Tibial nerve (tissue), 4 donors: Measurements from ENCODE around the gene MAST1. TPM values are rescaled to one million over a fixed set of nuclear protein-coding genes. Genes with fewer than 3 reads are reported as not detected.

Experiments used
- DNase-seq, 2 donors: peaks; one replicate each; pipeline ENCODE4 v3.0.0-alpha.2; 2019; ENCODE audit warnings: low spot score in 2 of 2
- H3K27ac ChIP-seq, 4 donors: fragments of 200-600 bp; sonication (generic) in 3 of 4; one replicate each; pipeline ENCODE4 v1.5.1; 2017 to 2019; ENCODE audit warnings: mild to moderate bottlenecking in 1 of 4
- H3K27me3 ChIP-seq, 2 donors: fragments of 200-600 bp; sonication (generic) in 1 of 2; one replicate each; pipeline versions ENCODE4 v1.5.1 to v1.6.0; 2017 to 2019
- H3K36me3 ChIP-seq, 3 donors: fragments of 200-600 bp; sonication (generic); one replicate each; pipeline ENCODE4 v1.5.1; 2018 to 2019
- H3K4me1 ChIP-seq, 4 donors: fragments of 200-600 bp; sonication (generic) in 3 of 4; one replicate each; pipeline ENCODE4 v1.5.1; 2017 to 2019
- H3K4me3 ChIP-seq, 4 donors: fragments of 200-600 bp; sonication (generic) in 3 of 4; one replicate each; pipeline ENCODE4 v1.5.1; 2017 to 2019; ENCODE audit warnings: mild to moderate bottlenecking in 1 of 4, moderate library complexity in 1 of 4
- H3K9me3 ChIP-seq, 4 donors: fragments of 200-600 bp; sonication (generic) in 3 of 4; one replicate each; pipeline ENCODE4 v1.5.1; 2017 to 2019
- EP300 ChIP-seq, 2 donors: sonication (generic); formaldehyde crosslinking; IDR thresholded peaks; one replicate each; pipeline ENCODE4 v1.6.1; 2017; ENCODE audit warnings: antibody characterized with exemption in 2 of 2, mild to moderate bottlenecking in 1 of 2
- POLR2A ChIP-seq, 2 donors: fragments of 450-650 bp; IDR thresholded peaks; one replicate each; pipeline ENCODE4 v1.6.1; 2017; ENCODE audit warnings: antibody characterized with exemption in 2 of 2, mild to moderate bottlenecking in 2 of 2, moderate library complexity in 2 of 2
- WGBS, 2 donors: methylation state at CpG; one replicate each; pipeline ENCODE4 v1.1.5; 2018; 5-methylcytosine and 5-hydroxymethylcytosine counted together
- total RNA-seq, 4 donors: library from RNA; depleted of rRNA; stranded (reverse); fragments of >200 nt; gene quantifications; one replicate each; pipeline ENCODE4 v1.1.0, GENCODE V29; 2016
- TF ChIP-seq, protein P1 (sequence below), 5 experiments: fragments of 200-600 bp in 3 of 5; fragments of 450-650 bp in 2 of 5; sonication (generic) in 3 of 5; IDR thresholded peaks; one replicate each; pipeline ENCODE4 v1.5.1; 2016 to 2019; ENCODE audit warnings: antibody characterized with exemption in 5 of 5, mild to moderate bottlenecking in 3 of 5, moderate library complexity in 2 of 5

MAST1 gene
- total RNA-seq, result not detected

DNA sequence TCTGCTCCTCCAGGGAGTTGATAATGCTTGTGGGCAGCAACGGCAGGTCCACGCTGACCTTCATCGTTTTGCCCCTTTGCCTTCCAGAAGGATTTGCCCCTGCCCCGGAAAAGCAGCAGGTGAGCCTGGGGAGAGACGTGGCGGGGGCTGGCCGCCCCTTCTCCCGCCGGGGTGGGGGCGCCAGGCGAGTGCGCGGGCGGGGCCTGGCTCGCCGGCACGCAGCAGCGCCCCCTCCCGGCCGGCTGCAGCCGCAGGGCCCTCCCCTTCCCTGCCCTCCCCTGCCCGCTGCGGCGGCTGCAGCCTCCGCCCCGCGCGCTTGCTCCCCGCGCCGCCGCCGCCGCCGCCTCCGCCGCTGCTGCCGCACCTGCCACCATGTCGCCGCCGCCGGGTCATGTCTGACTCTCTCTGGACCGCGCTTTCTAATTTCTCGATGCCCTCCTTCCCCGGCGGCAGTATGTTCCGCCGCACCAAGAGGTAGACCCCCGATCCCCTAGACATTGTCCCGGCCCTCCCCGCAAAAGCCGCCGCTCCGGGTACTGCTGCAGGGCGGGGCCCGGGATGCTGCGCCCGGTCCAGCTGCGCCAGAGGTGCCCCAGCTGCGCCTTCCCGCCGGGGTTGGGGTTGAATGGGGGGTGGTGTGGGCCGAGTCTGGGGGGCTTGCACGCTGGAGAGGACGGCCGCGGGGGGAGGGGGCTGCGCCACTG, at the start of gene MAST1:
MAST1 (plus strand) TSS at position 334 of the 704 bp plus-strand sequence; CDS start at position 392, 58 bp downstream.
- peaks cover 0 to 42% (median 16%) of the 10 kb centered on the region in 4 donors for H3K4me1 ChIP-seq
- WGBS, 2 donors, result 1% methylated on average over 37 to 40 of the region's 69 CpGs
- TF ChIP-seq EP300 (IDR thresholded peaks at IDR 0.05) (no peak), POLR2A (IDR thresholded peaks at IDR 0.05) (no peak)
- TF ChIP-seq, protein P1, sequence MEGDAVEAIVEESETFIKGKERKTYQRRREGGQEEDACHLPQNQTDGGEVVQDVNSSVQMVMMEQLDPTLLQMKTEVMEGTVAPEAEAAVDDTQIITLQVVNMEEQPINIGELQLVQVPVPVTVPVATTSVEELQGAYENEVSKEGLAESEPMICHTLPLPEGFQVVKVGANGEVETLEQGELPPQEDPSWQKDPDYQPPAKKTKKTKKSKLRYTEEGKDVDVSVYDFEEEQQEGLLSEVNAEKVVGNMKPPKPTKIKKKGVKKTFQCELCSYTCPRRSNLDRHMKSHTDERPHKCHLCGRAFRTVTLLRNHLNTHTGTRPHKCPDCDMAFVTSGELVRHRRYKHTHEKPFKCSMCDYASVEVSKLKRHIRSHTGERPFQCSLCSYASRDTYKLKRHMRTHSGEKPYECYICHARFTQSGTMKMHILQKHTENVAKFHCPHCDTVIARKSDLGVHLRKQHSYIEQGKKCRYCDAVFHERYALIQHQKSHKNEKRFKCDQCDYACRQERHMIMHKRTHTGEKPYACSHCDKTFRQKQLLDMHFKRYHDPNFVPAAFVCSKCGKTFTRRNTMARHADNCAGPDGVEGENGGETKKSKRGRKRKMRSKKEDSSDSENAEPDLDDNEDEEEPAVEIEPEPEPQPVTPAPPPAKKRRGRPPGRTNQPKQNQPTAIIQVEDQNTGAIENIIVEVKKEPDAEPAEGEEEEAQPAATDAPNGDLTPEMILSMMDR (IDR thresholded peaks at IDR 0.05), result peak; percentile 25 to 59 (median 29)
- no peaks in the 10 kb centered on the region for H3K36me3 ChIP-seq
- no peaks in the 10 kb centered on the region for H3K9me3 ChIP-seq
- no peak for DNase-seq
- H3K27ac ChIP-seq, result no peak within 1 kb of the TSS
- H3K27me3 ChIP-seq, result peaks cover 0 to 97% of the 10 kb centered on the region in 2 donors
- peak within 1 kb of the TSS in 1 of 4 donors; percentile 27 for H3K4me3 ChIP-seq

DNA sequence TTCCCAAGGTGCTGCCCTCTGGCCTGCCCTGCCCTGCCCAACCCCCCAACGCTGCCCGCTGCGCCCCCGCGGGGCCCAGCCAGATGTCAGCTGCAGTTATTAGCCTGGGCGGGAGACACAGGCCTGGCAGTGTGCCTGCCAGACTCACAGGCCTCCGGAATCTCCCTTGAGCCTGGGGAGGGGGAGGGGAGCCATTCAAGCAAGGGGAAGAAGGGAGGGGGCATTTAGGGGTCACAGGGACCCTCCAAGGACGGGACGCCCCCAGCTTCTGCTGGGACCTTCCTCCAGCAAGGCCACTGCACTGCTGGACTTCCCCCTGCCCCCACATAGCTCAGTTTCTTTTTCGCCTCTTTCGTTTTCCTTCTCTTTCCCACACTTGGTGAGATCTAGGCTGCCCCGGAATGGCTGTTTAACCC, 49.6 kb upstream of the MAST1 start:
- peak overlapping the region; percentile 99 to 100 (median 99) for H3K27ac ChIP-seq
- H3K4me3 ChIP-seq, result peak overlapping the region; percentile 57 to 81 (median 69)
- no peaks in the 10 kb centered on the region for H3K27me3 ChIP-seq
- no peaks in the 10 kb centered on the region for H3K36me3 ChIP-seq
- no peaks in the 10 kb centered on the region for H3K9me3 ChIP-seq
- WGBS, 2 donors, result 0 to 1% methylated on average over 11 to 12 of the region's 12 CpGs
- peak in 1 of 2 donors; percentile 79 for DNase-seq
- peaks cover 0 to 65% (median 53%) of the 10 kb centered on the region in 4 donors for H3K4me1 ChIP-seq
- TF ChIP-seq, protein P1 (IDR thresholded peaks at IDR 0.05), result no peak
- TF ChIP-seq POLR2A (IDR thresholded peaks at IDR 0.05), result peak in 1 of 2 donors; percentile 13
- peak in 1 of 2 donors; percentile 74 for TF ChIP-seq EP300 (IDR thresholded peaks at IDR 0.05)

DNA sequence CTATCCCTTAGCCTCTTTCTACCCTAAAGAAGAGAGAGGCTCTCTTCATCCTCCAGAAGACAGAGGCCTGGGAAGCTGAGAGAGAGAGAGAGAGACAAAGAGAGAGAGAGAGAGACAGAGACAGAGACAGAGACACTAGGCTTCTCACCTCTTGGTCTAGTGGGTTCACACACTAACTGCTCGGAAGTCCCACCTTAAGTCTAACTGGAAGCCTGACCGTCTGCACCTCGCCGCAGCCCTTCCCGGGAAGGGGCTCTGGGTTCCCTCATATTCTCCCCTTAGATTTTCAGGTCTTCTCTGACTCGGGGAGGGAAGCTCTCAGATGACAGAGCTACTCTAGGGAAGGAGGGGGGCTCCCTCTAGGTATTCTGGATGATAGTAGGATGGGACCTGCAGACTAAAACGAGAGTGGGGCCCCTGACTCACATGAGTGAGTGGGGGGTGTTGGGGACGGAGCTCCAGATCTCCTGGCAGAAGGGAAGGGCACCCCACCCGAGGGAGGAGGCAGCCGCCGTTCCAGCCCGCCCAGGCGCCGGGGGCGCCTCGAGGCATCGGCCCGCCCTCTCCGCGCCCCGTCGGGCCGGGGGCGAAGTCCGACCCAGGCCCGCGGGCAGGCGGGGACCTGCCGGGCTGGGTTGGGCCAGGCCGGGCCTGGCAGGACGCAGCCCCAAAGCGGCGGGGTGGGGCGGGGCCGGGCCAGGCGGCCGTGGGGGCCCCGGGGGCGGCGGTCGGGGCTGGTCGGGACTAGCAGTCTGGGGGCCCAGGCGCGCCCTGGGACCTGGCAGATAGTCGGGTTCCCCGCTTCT, 49.0 kb upstream of the MAST1 start:
- WGBS, 2 donors, result 1 to 2% methylated on average over 9 to 26 of the region's 46 CpGs
- Histone ChIP-seq H3K27me3 (no peaks in the 10 kb centered on the region), H3K27ac (peak overlapping the region; percentile 99 to 100 (median 99)), H3K9me3 (no peaks in the 10 kb centered on the region), H3K36me3 (no peaks in the 10 kb centered on the region), H3K4me1 (peaks cover 0 to 65% (median 52%) of the 10 kb centered on the region in 4 donors), H3K4me3 (peak overlapping the region; percentile 61 to 98 (median 79))
- TF ChIP-seq, protein P1 (IDR thresholded peaks at IDR 0.05), result no peak
- TF ChIP-seq POLR2A (IDR thresholded peaks at IDR 0.05) (no peak), EP300 (IDR thresholded peaks at IDR 0.05) (no peak)
- DNase-seq, result no peak

- TF ChIP-seq, protein P1 (IDR thresholded peaks at IDR 0.05), result peak in 2 of 5 experiments; percentile 31 to 50
- peak; percentile 84 to 99 for TF ChIP-seq EP300 (IDR thresholded peaks at IDR 0.05)
- TF ChIP-seq POLR2A (IDR thresholded peaks at IDR 0.05), result peak; percentile 94
- Histone ChIP-seq H3K4me3 (peak overlapping the region; percentile 61 to 98 (median 79)), H3K27ac (peak overlapping the region; percentile 99 to 100 (median 99)), H3K4me1 (peaks cover 0 to 65% (median 50%) of the 10 kb centered on the region in 4 donors), H3K9me3 (no peaks in the 10 kb centered on the region), H3K36me3 (no peaks in the 10 kb centered on the region), H3K27me3 (no peaks in the 10 kb centered on the region)
- DNase-seq, result peak; percentile 90 to 93
- 1 to 3% methylated on average over 17 to 30 of the region's 56 CpGs for WGBS, 2 donors
These were observed 48.3 kb upstream of the MAST1 start for GRCh38 chr19:12789904-12790619.
